Psoas muscle (tissue), 8 donors: ENCODE data around the gene HMGCL. TPM values are rescaled to one million over a fixed set of nuclear protein-coding genes. Genes with fewer than 3 reads are reported as not detected.
A peak's percentile ranks its signal among the peaks of the same experiment; 100 is the strongest.

Experiments used
- ATAC-seq, 4 donors: fragments of 200-7000 bp; cut with Tn5 transposase; one replicate each; pipeline ENCODE4 v1.9.1; 2020; ENCODE audit warnings: moderate library complexity in 3 of 4, mild to moderate bottlenecking in 2 of 4
- DNase-seq, 2 donors: peaks; one replicate each; pipeline ENCODE4 v3.0.0-alpha.2; 2020
- H3K27ac ChIP-seq: fragments of 200-600 bp; one replicate; pipeline ENCODE4 v1.8.0; 2022
- H3K27me3 ChIP-seq, 3 donors: fragments of 200-600 bp in 1 of 3; one replicate each; pipeline versions ENCODE4 v1.6.1 to v1.8.0; 2013 to 2022; ENCODE audit warnings: low read length in 2 of 3, mild to moderate bottlenecking in 2 of 3, moderate library complexity in 1 of 3; ENCODE audit not compliant: insufficient read depth in 3 of 3
- H3K36me3 ChIP-seq, 2 donors: fragments of 200-600 bp in 1 of 2; one replicate each; pipeline versions ENCODE4 v1.6.1 to v1.8.0; 2013 to 2022; ENCODE audit warnings: low read depth in 1 of 2, mild to moderate bottlenecking in 1 of 2, moderate library complexity in 1 of 2; ENCODE audit not compliant: insufficient read depth in 1 of 2
- H3K4me1 ChIP-seq: fragments of 200-600 bp; one replicate; pipeline ENCODE4 v1.8.0; 2022
- H3K4me3 ChIP-seq: fragments of 200-600 bp; one replicate; pipeline ENCODE4 v1.8.0; 2022; ENCODE audit warnings: mild to moderate bottlenecking
- H3K9me3 ChIP-seq: fragments of 200-600 bp; one replicate; pipeline ENCODE4 v1.8.0; 2022
- WGBS, 3 donors: extraction: QIAGEN DNeasy Blood & Tissue Kit; methylation state at CpG; one replicate each; pipeline versions ENCODE4 v1.1.6 to v1.1.7; 2013; 5-methylcytosine and 5-hydroxymethylcytosine counted together
- intact Hi-C, 2 donors: fragments of 100-400 bp; cut with DNase I; formaldehyde crosslinking; loops; one replicate each; pipeline versions ENCODE4 v1.11.0 to v1.14.2; 2022
- polyA plus RNA-seq, 3 donors: library from polyadenylated mRNA; stranded (reverse); fragments of 200-250 nt; gene quantifications; one replicate each; pipeline ENCODE4 v1.2.3, GENCODE V29; 2013
- total RNA-seq, 4 donors: library from RNA; stranded (reverse); fragmentation: NEBNext Ultra II Directional in 2 of 4; extraction: Animal tissue kit (Norgen Biotek cat#: 25700) in 2 of 4; gene quantifications; one replicate each; pipeline versions ENCODE4 v1.2.1 to v1.2.4, GENCODE V29; 2021 to 2023
- TF ChIP-seq, protein P1 (sequence below): fragments of 200-600 bp; IDR thresholded peaks from one replicate; pipeline ENCODE4 v1.8.0; 2022; ENCODE audit warnings: antibody characterized with exemption
- donor health status: healthy with polysubstance abuse.
- donor health status: DM: no; HTN: no; CAD: no; lungs with moderate emphysema.
- donor health status: Bipolar disorder and iron deficiency.
- donor health status: healthy.
- donor health status: DM: yes; HTN: yes; CAD: no.
- donor health status: DM: no; HTN: no; CAD: no.
- donor health status: DM: no; HTN: no; CAD: no.
- donor health status: DM: yes; HTN: yes; CAD: no.

Gene HMGCL
- total and polyA plus RNA-seq, 7 donors: 19.6 to 55.4 (median 33.5) TPM

DNA sequence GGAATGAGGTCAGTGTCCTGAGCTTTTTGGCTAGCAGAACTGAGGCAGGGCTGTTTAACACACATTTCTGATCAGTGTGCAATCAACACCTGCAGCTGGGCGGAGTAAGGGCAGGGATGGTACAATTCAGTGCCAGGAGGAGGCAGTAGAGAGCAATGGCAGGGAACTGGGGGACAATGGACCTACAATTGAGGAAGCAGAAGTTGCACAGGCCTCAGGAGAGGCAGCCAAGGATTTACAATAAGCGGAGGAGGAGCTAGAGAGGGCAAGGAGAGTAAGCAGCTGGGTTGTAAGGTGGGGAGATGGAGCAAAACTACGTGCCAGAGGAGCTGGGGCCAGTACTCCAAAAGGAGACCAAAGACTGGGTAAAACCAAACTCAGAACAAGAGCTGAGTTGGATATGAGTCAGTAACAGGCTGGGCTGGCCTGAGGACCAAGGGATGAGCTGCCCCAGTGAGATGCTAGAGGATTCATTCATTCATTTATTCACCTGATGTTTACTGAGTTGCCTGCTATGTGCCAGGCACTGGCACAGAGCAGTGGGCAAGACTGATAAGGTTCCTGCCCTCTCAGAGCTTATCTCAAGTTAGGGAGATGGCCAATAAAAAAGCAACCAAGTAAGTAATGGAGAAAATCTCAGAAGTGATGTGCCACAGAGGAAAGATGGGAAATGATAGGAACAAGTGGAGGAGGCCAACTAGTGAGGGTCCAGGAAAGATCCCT is 14.2 kb downstream of the HMGCL start:
- Histone ChIP-seq H3K4me3 (no peak overlapping the region), H3K36me3 (peaks cover 3 to 67% of the 10 kb centered on the region in 2 donors), H3K4me1 (no peaks in the 10 kb centered on the region), H3K9me3 (no peaks in the 10 kb centered on the region), H3K27ac (no peak overlapping the region), H3K27me3 (no peaks in the 10 kb centered on the region)
- 52 to 72% (median 72%) methylated on average over 3 of the region's 3 CpGs for WGBS, 3 donors
- ATAC-seq (peak; percentile 53 to 76 (median 64)), DNase-seq (peak in 1 of 2 donors; percentile 56)
- TF ChIP-seq, protein P1, sequence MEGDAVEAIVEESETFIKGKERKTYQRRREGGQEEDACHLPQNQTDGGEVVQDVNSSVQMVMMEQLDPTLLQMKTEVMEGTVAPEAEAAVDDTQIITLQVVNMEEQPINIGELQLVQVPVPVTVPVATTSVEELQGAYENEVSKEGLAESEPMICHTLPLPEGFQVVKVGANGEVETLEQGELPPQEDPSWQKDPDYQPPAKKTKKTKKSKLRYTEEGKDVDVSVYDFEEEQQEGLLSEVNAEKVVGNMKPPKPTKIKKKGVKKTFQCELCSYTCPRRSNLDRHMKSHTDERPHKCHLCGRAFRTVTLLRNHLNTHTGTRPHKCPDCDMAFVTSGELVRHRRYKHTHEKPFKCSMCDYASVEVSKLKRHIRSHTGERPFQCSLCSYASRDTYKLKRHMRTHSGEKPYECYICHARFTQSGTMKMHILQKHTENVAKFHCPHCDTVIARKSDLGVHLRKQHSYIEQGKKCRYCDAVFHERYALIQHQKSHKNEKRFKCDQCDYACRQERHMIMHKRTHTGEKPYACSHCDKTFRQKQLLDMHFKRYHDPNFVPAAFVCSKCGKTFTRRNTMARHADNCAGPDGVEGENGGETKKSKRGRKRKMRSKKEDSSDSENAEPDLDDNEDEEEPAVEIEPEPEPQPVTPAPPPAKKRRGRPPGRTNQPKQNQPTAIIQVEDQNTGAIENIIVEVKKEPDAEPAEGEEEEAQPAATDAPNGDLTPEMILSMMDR: peak; percentile 54
- intact Hi-C loops: loop anchor here (2.0 to 5.0 kb wide), 4 partner anchors 44 to 106 kb away; partner anchors contain the start of gene FUCA1 (in 2 of the 2)

DNA sequence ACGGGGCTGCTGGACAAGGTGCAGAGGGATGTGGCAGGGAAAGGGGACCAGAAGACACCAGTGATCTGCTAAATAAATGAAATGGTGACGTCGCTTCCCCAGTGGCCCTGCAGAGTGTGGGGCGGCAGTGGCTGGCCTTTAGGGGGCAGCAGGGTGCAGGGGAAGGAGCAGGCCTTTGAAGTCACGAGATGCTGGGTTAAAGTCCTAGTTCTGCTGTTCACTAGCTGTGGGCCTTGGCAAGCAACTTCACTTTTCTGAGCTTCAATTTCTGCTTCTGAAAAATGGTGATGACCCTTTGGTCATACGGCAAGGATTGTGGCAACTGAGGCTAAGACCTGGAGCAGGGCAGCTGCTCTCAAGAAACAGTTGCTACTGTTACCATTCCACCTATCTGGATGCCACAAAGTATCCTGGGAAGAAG is 15.5 kb downstream of the HMGCL start:
- no peaks in the 10 kb centered on the region for H3K4me1 ChIP-seq
- no peaks in the 10 kb centered on the region for H3K9me3 ChIP-seq
- intact Hi-C loops: loop anchor here (2.0 to 5.0 kb wide), 4 partner anchors 45 to 108 kb away; partner anchors contain the start of gene FUCA1 (in 2 of the 2)
- ATAC-seq: peak; percentile 88 to 97 (median 90)
- peak; percentile 76 to 87 for DNase-seq
- H3K27ac ChIP-seq: no peak overlapping the region
- peaks cover 3 to 64% of the 10 kb centered on the region in 2 donors for H3K36me3 ChIP-seq
- H3K4me3 ChIP-seq: no peak overlapping the region
- H3K27me3 ChIP-seq: no peaks in the 10 kb centered on the region
- TF ChIP-seq, protein P1: peak; percentile 78
- 15 to 27% (median 18%) methylated on average over 6 of the region's 6 CpGs for WGBS, 3 donors

DNA sequence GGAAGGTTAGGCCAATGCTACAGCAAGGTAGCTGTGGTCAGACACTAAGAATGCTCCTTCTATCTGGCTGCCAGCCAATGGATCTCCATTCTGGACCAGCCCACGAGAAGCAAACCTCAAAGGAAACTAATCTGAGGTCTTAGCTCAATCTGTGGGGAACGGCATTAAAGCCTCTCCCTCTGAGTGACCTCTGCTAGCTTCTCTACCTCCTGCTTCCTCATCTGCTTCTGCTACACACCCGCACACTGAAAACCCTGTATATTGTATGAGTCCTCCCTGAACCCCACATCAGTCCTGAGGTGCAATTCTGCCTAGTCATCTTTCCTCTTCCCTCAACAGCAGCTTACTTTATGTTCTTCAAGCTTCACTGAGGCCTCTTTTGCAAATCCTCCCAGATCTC is 17.8 kb downstream of the HMGCL start:
- no peak for DNase-seq
- no peaks in the 10 kb centered on the region for H3K4me1 ChIP-seq
- ATAC-seq: no peak
- no peaks in the 10 kb centered on the region for H3K9me3 ChIP-seq
- intact Hi-C loops: no loop called here
- TF ChIP-seq, protein P1: no peak
- peaks cover 0 to 62% of the 10 kb centered on the region in 2 donors for H3K36me3 ChIP-seq
- WGBS, 3 donors: 40 to 54% (median 41%) methylated on average over 3 of the region's 3 CpGs
- no peak overlapping the region for H3K27ac ChIP-seq
- H3K27me3 ChIP-seq: no peaks in the 10 kb centered on the region
- H3K4me3 ChIP-seq: no peak overlapping the region

DNA sequence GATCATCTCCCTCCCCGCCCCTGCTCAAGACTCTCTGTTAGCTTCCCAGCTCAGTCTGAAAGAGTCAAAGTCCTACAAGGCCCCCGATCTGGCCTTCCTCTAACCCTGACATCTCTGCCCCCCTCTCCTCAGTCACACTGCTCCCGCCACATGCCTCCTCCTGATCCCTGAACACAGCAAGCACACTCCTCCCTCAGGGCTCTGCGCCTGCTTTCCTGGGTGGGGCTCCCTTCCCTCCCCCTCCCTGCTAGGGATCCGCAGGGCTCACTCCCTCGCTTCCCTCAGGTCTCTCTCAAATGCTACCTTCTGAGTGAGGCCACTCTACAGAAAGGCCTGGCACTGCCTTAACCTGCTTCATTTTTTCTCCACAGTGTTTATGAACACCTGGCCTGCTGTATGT is 18.9 kb downstream of the HMGCL start:
- no peaks in the 10 kb centered on the region for H3K27me3 ChIP-seq
- TF ChIP-seq, protein P1: no peak
- no peak overlapping the region for H3K27ac ChIP-seq
- no peak overlapping the region for H3K4me3 ChIP-seq
- peaks cover 0 to 56% of the 10 kb centered on the region in 2 donors for H3K36me3 ChIP-seq
- WGBS, 3 donors: 79 to 88% (median 87%) methylated on average over 6 of the region's 6 CpGs
- H3K4me1 ChIP-seq: no peaks in the 10 kb centered on the region
- ATAC-seq: no peak
- intact Hi-C loops: no loop called here
- DNase-seq: no peak
- no peaks in the 10 kb centered on the region for H3K9me3 ChIP-seq
